NCI-H2107 (cell line): ENCODE measurements around the gene CIP2A.
A peak's percentile ranks its signal among the peaks of the same experiment; 100 is the strongest.
"Not testable (repeated sequence)": the region's sequence is repeated elsewhere in the genome, so short reads cannot be mapped to it uniquely, and the experiment has no call there.

ENCODE experiments used
- DNase-seq: peaks from one replicate; lab custom pipeline; 2025; lab: John Stamatoyannopoulos, UW

The CIP2A gene

DNA sequence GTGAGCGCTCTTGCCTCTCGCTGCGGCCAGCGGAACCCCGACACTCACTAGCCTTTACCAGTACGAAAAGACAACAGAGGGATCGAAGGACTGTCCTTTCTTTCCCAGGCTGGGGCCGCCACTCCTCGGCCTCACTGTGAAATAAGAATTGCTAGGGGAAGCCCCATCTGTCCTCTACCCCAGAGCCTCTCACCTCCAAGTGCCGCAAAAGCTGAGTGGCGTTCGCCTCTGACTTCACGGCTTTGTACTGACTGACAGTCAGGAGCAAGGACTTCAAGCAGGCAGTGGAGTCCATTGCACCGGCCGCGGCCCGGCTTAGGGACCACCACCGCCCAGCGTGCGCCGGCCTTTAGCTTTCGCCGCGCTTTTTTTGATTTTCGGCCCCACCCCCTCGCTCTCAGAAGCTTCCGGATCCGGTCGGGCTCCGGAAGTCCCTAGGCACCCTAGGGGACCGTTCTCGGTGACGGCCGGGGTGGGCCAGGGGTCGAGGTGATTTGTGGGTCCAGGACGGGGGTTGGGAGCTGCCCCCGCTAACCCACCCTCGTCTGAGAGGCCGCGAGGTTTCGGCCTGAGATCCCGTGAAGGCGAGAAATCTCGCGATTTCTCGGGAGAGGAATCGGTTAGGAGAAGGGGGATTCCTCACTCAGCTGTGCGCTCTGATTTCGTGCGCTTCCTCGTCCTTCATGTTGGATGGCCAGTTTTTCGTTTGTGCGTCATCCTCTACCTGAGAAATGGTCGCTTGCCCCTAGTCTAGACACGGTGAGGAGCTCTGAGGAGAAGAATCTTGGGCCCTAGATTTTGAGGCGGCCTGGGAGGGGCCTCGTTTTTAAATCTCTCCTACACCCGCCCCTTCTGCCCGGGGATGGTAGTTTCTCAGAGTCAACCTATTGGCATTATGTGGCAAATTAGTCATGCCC lies at the start of gene CIP2A, which contains the start of gene DZIP3:
Gene CIP2A (minus strand): TSS at position 358 of the 917 bp plus-strand sequence. CDS start 63 bp downstream, at position 295.
Gene DZIP3 (plus strand): TSS at position 642 of the 917 bp plus-strand sequence. CDS start 15,685 bp downstream, outside the sequence.
- peak; percentile 89 for DNase-seq

DNA sequence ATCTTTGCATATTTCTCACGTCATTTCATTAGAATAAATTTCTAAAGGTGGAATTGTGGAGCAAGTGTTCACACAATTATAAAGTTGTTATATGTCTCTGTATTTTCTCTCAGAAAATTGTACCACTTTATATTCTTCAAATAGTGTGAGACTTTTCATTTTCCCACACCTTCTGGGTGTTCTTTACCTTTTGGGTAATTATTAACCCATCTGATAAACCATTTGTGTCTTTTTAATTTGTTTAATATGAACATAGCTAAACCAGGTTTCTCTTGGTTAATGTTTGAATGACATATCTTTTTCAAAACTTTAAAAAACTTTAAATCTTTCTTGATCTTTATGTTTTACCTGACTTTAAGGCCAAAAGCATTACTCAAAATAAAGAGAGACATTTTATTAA lies 40.7 kb upstream of the CIP2A start:
- no peak for DNase-seq

DNA sequence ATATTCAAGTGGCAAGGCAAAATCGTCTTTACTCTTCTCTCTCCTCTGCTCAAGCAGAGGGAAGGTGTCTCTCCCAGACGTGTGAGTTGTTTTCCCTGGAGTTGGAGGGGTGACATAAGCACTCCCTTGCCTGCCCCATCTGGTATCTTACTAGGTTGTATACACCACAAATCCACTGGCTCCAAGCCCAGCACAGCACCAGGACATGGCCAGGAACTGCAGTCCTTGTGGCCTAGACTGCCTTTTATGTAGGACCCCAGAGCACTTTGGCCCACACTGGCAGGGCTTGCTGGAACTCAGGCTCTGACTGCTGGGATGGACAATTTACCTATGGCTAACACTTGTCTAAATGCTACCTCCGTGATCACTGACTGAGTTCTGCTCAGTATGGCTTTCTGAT lies 34.3 kb upstream of the CIP2A start:
- DNase-seq = no peak

DNA sequence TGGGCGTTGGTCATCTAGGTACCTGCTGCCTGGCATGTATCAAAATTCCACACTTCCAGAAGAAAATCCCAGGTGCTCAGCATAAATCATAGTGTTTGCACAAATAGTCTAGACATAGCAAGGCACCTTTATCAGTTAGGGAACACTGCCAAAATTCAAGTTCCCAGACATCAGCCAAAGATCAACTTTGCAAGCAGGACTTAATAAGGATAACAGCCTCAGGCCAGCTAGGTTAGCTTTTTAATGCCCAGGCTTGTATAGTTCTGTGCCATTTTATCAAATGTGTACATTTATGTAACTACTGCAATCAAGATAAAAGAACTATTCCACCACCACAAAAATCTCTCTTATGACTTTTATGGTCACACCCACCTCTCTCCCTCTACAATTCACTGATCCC lies 31.0 kb upstream of the CIP2A start:
- DNase-seq = no peak

DNA sequence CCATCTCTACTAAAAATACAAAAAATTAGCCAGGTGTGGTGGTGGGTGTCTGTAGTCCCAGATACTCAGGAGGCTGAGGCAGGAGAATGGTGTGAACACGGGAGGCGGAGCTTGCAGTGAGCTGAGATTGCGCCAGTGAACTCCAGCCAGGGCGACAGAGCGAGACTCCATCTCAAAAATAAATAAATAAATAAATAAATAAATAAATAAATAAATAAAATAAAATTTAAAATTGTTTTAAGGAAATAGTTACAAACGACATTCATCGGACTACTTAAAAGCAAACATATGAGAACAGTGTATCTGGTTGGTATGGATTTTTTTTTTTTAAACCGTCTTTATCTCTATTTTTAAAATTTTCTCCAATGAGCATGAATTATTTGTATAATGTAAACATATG lies 26.9 kb upstream of the CIP2A start:
- not testable (repeated sequence) for DNase-seq

DNA sequence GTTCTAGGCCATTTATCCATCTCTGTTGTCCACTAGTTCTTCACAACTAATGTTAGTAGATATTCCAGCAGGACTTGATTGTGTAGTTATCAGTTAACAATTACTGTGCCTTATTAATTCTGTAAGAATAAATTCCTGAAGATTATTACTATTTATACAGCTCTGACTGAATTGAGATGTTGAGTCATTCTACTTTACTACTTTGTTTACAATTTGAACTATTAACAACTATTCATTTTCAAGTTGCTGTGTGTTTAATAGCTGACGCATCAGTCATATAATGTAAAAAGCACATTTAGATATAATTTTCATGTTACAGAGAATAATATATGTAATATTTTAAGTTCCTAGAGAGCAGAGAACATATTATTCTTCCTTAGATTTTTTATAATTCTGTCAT lies 21.4 kb upstream of the CIP2A start:
- DNase-seq = no peak

DNA sequence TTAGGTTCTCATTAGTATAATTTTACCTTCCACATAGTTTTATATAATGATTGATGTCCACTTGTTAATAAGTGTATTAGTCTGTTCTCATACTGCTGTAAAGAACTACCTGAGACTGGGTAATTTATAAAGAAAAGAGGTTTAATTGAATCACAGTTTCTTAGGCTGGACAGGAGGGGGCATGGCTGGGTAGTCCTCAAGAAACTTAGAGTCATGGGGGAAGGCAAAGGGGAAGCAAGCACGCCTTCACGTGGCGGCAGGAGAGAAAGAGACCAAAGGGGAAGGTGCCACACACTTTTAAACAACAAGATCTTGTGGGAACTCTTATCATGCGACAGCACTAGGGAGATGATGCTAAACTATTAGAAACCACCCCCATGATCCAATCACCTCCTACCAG lies 19.5 kb upstream of the CIP2A start:
- no peak for DNase-seq

DNA sequence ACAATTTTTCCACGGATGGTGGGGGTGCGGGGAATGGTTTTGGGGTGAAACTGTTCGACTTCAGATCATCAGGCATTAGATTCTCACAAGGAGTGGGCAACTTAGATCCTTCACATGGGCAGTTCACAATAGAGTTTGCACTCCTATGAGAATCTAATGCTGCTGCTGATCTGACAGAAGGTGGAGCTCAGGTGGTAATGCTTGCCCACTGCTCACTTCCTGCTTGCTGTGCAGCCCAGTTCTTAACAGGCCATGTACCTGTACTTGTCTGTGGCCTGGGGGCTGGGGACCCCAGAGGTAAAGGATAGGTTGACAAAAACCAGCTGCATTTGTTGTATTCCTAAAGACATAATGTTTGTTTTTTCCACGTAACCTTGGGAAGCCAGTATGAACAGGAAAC lies 16.3 kb upstream of the CIP2A start:
- DNase-seq = no peak

DNA sequence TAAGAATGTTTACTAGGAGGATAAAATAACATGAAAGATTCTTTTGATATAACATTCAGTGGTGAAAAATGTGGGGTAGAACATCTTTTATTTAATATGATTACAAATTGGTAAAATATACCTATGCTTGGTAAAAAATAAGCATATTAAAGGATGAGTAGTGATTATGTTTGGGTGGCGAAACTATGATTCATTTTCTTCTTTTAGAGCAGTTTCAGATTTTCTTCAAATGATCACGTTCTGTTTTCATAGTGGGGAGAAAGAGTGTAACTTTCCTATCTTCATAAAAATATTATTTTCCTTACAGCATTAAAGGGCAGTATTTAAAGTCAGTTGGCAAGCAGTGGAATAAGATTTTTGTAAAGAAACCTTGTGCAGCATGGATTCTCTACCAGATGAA lies 15.8 kb upstream of the CIP2A start:
- no peak for DNase-seq

DNA sequence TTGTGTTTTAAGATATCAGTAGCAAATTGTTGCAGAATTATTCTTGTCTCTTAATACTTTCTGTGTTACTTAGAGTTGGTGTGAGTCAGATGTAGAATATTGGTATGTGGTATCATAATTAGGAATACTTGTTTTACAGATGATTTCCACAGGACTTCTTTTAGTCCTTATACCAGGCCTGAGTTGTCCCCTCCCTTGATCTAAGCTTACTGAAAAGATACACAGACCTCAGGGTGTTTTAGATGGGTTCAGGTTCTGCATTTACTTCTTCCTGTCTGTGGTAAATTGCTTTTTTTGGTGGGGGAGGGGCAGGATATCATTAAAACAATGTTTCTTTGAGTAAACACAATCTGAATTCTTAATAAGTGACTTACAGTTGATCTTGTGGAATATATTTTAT lies 14.5 kb upstream of the CIP2A start:
- no peak for DNase-seq

DNA sequence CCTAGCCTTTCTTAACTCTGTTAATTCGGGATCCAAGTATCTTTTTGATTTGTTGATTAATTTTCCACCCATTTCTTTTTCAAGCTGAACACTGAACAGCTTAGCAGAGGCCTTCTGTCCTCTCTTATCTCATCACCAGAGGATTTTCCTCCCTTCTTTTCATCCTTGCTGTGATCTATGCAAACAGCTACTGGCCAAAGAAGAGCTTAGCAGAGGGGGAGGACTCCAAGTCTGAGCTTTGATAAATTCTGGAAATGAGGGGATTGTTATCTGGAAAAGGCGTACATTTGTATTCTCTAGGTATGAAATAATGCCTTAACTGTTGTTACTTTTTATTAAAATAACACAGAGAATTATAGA lies 13.7 kb upstream of the CIP2A start:
- no peak for DNase-seq

DNA sequence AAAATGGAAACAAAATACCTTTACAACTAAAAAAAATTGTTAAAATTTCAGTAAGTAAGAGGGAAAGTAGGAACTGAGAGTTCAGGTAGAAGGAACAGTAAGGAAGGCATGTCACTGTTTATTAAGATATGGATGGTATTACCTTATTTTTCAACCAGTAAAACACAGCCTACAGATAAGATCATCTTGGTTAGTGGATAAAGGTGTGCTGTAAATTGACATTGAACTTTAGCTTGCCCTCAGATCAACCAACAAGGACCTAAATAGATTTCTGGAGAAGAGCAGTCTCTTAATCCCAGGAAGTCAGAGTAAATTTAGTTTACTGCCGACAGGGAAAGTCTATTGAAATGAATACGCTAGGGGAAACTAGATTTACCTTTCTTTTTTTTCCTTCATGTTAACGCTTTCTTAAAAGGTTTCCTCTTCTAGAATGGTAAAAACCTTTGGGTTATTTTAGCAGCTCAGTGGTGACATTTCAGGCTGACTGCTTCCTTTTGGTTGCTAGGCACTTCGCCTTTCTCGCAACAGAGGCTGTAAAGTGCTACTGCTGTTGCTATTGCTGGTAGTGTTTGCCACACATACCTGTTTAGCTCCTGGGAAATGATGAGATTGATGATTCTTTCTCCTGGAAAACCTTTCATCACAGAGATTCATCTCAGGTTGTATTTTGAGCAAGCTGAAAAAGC lies 13.2 kb upstream of the CIP2A start:
- no peak for DNase-seq

DNA sequence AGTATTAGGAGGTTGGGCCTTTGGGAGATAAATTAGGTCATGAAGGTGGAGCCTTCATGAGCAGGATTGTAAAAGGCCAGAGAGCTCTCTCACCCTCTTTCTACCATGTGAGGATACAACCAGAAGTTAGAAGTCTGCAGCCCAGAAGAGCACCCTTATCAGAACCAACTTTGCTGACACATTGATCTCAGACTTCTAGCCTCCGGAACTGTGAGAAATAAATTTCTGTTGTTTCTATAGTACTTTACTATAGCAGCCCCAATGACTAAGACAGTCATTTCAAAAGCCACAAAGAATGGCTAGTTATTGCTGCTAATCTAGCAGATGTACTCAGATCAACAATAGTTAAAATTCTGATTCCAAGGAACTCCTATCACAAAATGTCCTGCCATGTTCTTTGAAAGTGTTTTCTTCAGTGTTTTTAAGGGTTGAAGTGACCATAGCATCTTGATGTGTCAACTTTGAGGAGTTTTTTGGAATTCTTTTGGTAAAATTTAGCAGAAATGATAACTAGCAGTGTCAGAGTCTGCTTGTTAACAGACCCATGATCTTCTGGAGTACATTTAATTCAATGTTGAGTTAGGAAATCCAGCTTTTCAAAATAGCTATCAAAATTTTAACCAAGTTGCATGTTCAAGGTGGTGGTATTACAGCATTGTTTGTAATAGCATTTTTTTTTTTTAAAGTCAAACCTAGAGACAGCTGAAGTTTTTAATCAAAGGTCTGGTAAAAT lies 10.6 kb upstream of the CIP2A start:
- no peak for DNase-seq

DNA sequence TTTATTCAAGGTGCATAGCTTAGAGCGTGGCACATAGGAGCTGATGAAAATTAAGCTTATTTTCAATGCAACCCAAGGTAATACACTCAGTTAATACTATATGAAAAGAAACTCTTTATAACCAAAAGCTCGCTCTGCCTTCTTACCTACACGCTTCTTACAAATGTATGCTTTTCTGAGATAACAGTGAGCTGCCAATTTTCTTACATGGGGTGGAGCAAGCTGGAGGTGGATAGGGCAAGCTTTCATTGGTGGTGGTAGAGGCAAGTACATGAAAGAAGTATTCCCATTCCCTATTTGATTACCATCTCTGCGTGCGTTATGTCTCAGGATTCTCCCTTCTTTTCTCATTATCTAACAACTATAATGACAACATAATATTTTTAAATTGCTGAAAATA lies 9.1 kb upstream of the CIP2A start:
- DNase-seq = no peak

DNA sequence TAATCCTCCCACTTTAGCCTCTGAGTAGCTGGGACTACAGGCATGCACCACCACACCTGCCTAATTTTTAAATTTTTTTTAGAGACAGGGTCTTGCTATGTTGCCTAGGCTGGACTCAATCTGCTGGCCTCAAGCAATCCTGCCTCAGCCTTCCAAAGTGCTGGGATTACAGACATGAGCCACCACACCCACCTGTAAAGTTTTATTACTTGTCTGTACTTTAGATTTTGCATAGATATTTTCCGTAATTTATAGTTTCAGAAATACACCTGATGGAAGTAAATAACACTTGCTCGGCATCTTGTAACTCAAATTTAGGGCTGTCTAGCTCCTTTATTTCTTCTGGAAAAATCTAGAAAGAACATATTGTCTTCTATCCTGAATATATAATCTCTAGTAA lies 6.1 kb upstream of the CIP2A start:
- no peak for DNase-seq

DNA sequence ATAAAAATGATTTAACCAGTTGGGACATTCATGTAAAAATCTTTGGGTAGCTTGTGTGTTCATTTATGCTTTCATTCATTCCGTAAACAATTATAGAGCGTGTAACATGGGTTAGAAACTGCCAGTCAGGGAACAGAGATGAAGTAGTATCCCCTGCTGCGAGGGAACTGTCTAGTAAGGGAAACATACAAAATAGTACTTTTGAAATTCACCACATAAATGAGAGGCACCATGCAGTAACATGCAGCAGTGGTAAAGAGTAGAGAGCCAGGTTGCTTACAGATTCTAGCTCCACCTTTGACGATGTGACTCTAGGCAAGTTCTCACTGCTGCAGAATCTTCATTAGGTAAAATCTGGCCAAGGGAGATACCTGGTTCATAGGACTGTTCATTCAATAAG lies 1.2 kb upstream of the CIP2A start:
- no peak for DNase-seq

DNA sequence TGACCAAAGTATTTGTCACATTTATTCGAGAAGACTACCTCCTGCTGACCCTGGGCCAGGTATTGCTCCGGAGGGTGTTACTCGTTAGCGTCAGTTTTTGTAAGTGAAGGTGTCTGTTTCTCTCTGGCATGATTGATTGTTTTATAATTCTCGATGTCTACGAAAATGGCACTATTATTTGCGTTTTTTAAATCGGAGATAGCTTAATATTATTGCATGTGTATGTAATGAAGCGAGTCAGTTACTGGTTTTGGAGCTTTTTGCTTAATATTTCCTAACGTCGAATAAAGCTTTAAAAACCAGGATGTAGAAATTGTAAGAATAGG lies 723 bp upstream of the CIP2A start:
- no peak for DNase-seq

DNA sequence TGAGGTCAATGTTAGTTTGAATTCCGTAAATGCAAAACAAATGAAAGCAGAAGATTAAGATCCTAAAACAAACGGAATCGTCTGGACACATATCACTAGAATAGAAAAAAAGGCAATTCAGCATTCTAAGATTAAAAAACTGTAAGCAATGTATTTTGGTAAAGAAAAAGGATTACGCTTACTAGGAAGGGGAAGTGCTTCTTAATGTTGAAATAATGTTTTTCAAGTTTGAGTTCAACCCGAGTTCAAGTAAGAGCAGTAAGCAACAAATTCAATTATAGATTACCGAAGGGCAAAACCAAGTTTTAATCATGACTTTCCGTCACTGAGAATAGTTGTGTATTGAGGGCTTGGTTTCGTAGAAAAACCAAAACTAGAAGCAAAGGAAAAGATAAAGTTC lies 637 bp downstream of the CIP2A start:
- DNase-seq = no peak

DNA sequence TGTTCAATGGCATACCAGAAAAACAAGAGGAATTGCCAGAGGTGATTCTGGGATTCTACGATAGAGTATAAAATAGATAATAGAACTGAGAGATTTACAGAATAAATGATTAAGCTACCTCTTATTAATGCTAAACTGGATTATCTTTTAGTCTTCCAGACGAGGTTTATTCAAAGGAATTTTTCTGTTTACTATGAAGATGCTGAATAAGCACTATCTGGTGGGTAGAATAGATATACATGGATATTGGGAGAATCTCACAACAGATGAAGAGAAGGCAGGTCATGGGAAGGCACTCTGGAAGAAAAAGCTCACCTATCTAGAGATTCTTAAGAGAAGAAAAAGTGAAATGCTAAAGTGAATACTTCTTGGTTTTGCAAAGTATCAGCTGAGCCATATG lies 11.2 kb downstream of the CIP2A start:
- DNase-seq = no peak

DNA sequence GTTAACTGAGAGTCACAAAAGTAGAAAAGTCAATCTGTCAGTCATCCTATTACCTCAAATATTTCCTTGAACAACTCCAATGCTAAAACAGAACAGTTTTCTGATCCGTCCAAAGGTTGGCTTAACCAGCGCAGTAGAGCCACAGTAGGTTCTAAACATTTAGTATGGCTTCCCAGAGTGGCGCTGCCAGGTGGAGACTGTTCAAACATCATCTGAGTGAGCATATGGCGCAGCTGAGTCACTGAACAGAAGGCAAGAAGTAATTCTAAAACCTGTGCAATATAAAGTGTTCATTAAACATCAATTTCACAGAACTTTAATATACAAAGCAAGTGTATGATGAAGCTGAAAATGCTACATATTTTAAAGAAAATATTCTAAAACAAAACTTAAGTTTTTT lies 19.9 kb downstream of the CIP2A start:
- DNase-seq = no peak

DNA sequence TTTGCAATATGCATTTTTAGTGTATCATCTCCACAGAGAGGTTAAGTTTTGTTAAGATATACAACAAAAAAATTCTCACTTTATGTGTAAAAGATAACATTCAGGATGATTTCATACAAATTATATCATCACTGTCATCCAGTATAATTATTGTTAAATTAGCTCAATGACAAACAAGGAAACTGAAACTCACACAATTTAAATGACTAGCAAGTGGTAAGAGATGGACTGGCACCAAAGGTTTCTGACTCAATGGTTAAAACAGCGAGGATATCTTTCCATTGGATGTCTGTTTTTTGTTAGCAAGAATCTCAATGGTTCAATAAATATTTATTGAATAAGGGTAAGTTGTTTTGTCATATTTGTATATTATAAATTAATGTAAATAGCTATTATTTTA lies 22.6 kb downstream of the CIP2A start:
- DNase-seq = no peak

DNA sequence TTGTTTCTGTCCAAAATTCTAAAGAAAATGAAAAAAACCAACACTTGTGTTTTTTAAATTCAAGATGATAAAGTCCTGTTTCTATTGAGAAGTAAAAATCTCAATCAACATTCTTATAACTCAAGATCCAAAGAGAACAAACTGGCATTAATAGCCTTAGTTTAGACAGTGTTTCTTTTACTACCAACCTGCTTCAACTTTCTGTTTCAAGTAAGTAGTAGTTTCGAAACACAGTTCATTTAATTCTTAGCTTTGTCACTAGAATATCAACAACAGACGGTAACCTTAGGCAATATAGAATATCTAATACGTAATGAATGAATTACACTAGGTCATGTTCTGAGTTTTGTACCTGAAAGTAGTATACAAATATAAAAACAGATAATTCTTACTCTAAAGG lies 23.7 kb downstream of the CIP2A start:
- no peak for DNase-seq

DNA sequence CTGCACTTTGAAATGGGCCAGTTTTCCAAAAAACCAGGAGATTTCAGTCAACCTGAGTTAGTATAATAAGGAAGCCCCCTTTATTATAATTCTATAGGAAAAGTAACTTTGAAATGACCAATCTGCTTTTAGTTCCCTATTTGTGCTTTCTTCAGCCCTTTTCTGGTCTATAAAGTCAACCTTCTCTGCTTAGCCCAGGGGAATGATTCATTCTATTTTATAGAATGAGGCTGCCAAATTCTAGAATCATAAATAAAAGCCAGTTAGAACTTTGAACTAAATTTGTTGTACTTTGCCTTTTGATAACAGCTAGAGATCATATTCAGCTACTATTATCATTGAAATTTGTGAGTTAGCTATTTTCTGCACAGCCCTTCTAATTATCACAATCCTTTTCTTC lies 24.7 kb downstream of the CIP2A start:
- no peak for DNase-seq
